Measurements from ENCODE around the gene GOLT1A.
A peak's percentile ranks its signal among the peaks of the same experiment; 100 is the strongest.

Gene GOLT1A

DNA sequence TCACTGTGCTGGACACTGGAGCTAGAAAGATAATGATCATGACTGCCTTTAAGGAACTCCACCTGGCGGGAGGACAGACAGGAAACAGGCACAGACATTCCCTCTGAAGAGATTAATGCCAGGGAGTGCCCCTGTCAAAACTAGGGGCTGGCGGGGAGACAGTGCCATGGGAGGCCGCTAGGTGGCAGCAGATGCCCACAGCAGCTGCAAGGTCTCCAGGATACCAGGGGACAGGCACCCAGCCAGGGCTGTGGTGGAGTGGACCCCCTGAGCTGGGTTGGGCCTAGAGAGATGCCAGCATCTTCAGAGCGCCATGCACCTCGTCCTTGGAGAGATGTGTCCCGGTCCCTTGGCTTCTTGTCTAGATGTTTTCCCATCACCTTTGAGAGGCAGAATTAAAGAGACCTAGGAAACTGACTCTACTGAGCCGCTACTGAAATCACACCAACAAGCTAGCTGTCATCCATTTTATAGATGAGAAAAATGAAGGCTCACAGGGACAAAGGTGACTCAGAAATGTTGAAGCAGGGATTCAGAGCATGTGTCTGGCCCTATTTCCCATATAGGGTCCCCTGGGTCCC, 51.2 kb downstream of the GOLT1A start:
- DNase-seq (ENCODE audit: low read depth in 2 of 2, low spot score in 1 of 2), result peak; percentile 59 to 64

DNA sequence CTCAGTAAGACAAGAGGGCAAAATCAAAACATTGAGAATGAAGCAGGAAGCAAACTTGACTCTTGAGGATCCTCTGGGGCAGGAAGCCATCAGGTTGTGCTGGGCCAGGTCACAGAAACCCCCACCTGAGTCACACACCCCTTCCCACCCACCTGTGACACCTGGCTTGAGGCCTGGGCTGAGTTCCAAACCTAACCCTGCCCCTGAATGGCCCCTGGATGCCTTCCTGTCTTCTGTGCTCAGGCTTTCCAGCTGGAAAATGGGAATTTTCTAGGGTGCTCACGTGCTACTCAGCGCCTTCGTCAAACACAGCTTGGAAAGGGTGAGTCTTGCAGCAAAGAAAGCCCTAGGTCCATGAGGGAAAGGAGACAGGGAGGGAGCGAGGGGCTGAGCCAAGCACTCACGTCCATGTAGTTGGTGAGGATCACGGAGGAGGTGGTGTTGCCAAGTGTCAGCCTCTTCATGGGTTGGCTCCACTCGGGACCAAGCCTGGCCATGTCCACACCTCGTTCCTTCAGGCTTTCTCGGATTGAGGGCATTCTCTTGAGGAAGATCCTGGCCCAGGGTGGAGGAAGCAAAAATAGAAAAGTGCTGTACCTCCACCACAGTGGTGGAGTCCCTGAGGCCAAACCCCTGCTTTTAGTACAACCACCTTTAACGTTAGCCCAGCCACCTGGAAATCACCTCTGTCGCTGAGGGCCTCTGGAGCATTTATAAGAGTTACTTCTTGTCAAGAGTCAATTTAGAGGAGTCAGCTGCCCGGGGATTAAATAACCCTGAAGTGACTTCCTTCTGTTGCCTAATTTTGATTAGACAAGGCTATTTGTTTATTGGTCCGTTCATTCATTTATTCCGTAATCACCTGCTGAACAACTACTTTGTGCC, 51.9 kb downstream of the GOLT1A start:
- no peak for DNase-seq (ENCODE audit: low read depth in 2 of 2, low spot score in 1 of 2)

DNA sequence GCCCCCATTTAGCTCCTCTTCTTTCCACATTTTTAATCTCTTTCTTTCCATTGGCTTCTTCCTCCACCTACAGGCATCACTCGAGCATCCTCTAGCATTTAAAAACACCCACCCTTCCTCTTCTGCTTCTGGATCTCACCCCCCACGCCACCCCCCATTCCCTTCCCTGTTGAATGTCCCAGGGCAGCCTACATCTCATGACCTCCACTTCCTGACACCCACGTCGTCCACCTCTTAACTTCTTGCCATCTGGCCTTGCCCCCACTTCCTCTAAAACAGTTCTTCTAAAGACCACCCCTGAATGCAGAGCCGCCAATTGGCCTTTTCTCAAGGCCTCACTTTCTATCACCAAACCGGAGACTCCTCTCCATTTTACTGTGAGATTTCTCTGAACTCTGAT, 55.8 kb downstream of the GOLT1A start:
- no peak for DNase-seq (ENCODE audit: low read depth in 2 of 2, low spot score in 1 of 2)

DNA sequence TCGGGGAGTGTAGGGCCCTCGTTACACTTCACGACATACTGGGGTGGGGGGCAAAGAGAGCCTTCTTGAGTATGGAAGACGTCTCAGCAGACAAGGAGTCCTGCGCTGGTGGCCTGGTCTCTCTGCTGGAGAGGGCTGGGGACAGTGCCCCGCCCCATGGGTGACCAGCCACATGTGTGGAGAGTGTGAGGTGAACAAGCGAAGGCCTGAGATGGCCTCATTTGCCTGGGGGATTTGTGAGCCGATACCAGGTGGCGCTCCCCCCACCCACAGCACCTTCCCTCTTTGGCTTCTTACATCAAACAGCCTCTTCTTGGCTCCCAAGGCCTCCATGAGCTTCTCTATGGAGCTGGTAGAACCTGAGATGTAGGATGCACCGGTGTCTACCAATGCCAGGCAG, 57.9 kb downstream of the GOLT1A start:
- no peak for DNase-seq (ENCODE audit: low read depth in 2 of 2, low spot score in 1 of 2)

DNA sequence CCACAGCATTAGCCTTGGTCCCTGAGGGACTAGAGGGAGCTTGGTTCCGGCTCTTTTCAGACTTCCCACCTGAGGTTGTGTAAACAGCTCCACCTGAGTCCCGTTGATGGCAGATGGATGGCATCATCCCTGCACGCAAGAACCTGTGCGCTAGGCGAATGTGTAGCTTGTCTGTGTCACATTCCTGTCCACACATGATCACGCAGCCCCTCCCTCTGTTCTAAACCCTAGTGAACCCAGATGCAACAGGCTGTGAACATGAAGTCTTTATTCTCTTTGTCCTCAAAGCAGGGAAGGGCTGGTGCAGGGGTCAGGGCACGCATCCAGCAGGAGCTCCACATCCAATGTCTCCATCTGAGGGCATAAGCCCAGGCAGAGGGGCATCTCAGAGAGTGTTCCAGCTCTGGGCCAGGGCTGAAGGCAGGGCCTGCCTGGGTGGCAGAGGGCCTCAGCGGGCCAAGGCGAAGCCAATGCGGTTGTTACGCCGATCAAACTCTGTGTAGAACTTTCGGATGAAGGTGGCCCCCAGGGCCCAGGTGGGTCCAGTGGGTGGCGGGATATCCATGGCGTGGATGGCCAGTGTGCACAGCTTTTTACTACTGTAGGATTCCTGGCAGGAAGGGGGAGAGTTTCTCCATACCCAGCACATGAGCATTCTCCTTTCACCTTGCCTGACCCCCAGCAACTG, 59.1 kb downstream of the GOLT1A start:
- no peak for DNase-seq (ENCODE audit: low read depth in 2 of 2, low spot score in 1 of 2)

DNA sequence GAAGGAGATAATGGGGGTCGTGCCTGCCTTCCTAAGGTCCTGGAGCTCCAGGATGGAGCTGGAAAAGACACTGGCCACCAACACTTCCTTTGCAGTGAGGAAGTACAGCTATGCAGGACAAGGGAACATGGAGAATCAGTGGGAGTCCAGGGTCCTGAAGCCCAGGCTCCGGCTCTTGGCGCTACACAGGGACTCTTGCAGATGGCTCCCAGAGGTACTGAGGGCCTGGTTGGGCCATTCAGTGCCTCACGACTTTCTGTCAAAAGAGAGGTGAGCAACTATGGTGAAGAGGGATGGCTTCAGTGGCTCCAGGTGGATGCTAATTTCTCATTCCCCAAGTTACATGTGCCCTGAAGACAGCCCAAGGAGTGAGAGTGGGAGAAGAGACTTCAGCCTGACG, 60.1 kb downstream of the GOLT1A start:
- no peak for DNase-seq (ENCODE audit: low read depth in 2 of 2, low spot score in 1 of 2)

DNA sequence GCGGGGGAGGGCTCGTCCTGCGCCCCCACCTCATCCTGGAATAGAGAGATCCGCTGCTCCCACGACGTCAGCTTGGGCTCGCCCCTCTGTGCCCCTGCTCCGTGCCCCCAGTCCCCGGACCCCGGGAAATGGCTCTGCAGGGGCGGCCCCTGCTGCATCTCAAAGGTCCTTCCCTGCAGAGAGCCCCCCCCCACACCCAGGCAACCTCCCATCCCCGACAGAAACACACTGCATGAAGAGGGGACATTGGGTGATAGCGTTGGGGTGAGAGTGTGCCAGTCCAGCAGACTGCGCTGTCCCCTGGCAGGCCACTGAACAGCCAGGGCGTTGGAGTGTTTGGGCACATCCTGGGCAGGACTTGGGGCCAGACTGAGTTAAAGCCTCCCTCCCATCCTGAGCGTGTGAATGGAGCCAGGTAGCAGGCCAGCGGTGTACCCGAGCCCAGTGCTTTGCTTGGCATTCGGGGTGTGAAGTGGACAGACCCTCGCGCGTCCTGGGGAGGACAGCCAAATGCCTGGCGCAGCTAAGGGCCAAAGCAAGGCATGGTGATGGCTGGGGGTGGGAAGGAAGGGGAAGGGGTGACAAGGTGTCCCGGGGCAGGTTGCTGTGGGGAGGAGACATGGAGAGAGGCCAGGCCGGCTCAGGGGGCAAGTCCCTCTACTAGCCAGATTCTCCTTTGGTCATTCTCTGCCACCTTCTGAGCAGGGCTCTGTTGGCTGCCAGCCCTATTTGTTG, 61.3 kb downstream of the GOLT1A start:
- no peak for DNase-seq (ENCODE audit: low read depth in 2 of 2, low spot score in 1 of 2)

DNA sequence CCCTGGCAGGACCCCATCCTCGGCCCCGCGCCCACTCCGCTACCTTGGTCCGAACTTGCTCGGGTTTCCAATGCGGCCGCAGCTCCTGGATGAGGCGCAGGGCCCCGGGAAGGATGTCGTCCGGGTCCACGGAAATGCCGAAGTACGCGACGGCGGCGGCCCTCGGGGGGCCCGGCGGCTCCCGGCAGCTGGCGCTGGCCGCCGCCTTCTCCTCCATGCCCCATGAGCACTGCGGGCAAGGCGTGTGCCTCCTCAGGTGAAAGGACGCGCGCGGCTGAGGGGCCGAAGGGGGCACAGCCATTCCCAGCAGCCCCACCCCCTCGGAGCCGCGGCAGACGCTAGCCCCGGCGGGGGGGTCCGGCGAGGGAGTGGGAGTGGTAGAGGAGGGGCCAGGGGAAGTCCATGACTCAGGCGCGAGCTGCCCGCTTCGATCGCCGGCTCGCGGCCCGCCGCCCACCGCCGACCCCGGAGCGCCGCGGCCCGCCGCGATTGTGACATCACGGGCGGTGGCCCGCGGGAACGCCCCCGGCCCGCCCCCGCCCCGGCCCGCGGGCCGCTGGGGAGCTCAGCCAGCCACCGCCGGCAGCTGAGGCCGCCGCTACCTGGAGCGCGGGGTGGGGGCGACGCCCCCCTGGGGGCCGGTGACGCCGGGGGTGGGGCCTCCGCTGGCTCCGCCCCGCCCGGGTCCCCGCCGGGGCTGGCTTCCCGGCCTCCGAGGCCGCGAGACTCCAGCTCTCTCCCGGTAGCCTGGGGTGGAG, 62.1 kb downstream of the GOLT1A start, which contains the start of gene ETNK2:
Gene ETNK2, minus strand, starts transcription at position 493 of the 758 bp plus-strand sequence. Its CDS starts 192 bp downstream, at position 301.
- peak; percentile 14 to 38 for DNase-seq (ENCODE audit: low read depth in 2 of 2, low spot score in 1 of 2)

DNA sequence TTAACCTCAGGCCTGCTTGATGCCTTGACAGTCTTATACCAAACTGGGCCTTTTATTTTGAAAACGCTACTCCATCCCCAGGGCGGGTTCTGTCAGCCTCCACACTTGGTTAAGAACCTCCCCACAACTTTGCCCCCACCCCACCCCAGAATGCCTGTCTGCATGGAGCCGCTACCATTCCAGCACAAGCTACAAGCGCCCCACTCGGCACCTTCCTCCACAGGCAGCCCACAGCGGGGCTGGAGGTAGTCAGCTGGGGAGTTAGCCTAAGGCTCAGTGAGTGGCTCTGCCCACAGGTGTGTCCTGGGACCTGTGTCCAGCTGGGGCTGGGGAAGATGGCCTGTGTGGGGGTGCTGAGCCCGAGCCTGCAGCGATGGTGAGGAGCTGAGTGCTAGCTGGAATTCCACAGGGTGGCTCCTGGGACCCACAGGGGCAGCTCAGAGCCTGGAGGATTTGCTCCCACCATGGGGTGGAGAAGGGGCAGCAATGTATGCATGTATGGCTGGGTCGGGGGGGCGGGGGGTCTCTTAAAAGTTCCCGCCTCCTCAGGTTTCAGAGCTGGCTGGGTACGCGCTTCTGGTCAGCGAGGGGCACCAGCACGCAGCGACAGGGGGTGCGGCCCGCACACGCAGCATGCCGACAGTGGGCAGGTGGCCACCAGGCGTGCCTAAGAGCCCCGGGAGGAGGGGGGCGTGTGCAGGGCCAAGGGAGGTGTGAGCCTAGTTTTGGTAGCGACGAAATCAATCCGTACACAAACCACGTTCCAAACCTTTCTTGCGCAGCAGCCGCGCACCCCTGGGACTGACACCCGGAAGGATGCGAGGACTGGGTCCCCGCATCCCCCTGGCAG, 62.9 kb downstream of the GOLT1A start:
- DNase-seq (ENCODE audit: low read depth in 2 of 2, low spot score in 1 of 2), result no peak

DNA sequence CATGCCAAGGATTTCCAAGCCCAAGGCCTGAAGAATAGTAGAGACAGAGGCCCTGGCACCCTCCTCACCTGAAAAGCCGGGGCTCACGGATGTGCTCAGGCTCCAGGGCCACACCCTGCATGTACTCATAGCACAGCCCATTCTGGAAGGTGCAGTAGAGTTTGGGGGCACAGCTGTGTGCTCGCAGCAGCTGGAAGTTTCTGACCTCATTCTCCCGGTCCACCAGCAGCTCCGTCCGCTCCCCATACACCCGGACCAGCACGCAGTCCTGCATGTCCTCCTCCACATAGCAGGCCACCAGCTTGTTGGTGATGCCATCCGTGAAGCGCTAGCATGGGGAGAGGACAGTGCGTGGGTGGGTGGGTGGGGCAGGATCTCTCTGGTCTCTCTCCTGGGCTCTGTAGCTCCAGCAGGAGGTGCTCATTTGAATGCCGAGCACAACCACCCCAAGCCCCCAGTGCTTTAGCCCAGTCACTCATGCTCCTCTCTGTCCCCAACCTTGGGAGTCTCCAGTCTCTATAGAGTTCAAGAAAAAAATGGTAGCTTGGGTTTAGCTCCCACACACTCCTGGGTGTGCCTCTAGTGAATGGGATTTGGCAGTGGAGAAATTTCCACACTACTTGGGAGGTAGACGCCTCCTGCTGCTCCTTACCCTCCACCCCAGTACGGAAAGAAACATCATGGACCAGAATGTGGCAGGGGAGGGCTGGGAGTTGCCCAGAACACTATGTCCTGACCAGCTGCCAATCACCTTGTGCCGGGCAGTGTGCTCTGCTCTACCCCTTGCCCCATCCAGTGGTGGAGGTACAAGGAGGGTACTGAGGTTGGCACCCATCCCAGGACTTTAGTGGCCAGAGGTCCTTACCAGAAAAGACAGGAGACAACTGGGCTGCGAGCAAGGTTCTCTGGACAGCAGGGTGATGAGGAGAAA, 63.9 kb downstream of the GOLT1A start:
- no peak for DNase-seq (ENCODE audit: low read depth in 2 of 2, low spot score in 1 of 2)

DNA sequence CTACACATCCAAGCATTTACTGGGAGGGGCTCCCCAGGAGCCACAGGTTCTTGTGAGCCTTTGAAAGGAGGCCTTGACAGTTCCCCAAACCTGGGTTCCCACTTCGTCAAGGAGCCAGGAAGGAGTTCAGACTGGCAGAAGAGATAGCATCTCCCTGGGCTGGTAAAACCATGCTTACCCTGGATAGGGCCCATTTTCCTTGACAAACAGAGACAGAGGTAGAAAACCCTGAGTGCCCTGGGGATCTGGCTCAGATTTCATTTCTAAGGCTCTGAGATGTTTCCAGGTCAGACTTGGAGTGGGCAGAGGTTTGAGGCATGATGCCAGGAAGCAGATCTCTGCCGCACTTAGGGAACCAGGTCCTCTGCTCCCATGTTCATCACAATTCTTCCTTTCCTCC, 64.7 kb downstream of the GOLT1A start:
- DNase-seq (ENCODE audit: low read depth in 2 of 2, low spot score in 1 of 2), result no peak
